PC-3 (cell line): ENCODE results near the gene XIRP2.

Experiments used
- EZH2 ChIP-seq: fragments of 300-600 bp; sonication (generic); IDR thresholded peaks from one replicate; pipeline ENCODE4 v1.6.1; 2017; ENCODE audit warnings: antibody characterized with exemption, mild to moderate bottlenecking, low read length; ENCODE audit not compliant: unreplicated experiment
- EZH2phosphoT487 ChIP-seq: fragments of 300-600 bp; sonication (generic); IDR thresholded peaks from 2 replicates; pipeline ENCODE4 v1.6.1; 2018; ENCODE audit warnings: mild to moderate bottlenecking, antibody characterized with exemption, low read length, borderline replicate concordance
- TF ChIP-seq, protein P1 (sequence below): fragments of 300-600 bp; sonication (generic); conservative IDR thresholded peaks from 2 replicates; pipeline ENCODE4 v1.5.1; 2017; ENCODE audit warnings: antibody characterized with exemption, low read depth, mild to moderate bottlenecking, low read length

DNA sequence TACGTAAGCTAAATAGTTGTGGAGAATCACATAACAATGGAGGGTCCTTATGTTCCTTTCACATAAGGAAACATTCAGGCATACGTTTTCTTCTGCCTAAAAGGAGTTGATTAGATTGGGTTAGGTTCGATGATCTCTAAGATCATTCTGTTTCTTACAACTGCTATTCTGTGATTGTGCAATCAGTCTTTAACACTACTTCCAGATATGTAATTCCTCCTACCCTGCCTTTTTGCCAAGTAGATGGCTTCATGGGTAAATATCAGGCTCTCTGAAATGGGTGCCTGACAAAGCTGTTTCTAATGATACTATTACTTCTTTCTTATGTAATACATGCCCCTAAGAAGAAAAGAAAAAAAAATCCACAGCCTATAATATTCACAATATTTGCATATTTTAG, 321.5 kb downstream of the XIRP2 start:
- TF ChIP-seq, protein P1, sequence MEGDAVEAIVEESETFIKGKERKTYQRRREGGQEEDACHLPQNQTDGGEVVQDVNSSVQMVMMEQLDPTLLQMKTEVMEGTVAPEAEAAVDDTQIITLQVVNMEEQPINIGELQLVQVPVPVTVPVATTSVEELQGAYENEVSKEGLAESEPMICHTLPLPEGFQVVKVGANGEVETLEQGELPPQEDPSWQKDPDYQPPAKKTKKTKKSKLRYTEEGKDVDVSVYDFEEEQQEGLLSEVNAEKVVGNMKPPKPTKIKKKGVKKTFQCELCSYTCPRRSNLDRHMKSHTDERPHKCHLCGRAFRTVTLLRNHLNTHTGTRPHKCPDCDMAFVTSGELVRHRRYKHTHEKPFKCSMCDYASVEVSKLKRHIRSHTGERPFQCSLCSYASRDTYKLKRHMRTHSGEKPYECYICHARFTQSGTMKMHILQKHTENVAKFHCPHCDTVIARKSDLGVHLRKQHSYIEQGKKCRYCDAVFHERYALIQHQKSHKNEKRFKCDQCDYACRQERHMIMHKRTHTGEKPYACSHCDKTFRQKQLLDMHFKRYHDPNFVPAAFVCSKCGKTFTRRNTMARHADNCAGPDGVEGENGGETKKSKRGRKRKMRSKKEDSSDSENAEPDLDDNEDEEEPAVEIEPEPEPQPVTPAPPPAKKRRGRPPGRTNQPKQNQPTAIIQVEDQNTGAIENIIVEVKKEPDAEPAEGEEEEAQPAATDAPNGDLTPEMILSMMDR = no peak
- TF ChIP-seq EZH2phosphoT487 (no peak), EZH2 (no peak)
